Skin of body (tissue), 2 donors: Measurements from ENCODE around the gene RECQL5. TPM values are rescaled to one million over a fixed set of nuclear protein-coding genes. Genes with fewer than 3 reads are reported as not detected.
A peak's percentile ranks its signal among the peaks of the same experiment; 100 is the strongest.

ENCODE experiments used
- DNase-seq: peaks from one replicate; lab custom pipeline; 2025; lab: John Stamatoyannopoulos, UW
- total RNA-seq: library from RNA; depleted of rRNA; stranded (reverse); fragments of >200 nt; gene quantifications from one replicate; pipeline ENCODE4 v1.2.3, GENCODE V29; 2014

RECQL5 gene
- 22.3 TPM for total RNA-seq

DNA sequence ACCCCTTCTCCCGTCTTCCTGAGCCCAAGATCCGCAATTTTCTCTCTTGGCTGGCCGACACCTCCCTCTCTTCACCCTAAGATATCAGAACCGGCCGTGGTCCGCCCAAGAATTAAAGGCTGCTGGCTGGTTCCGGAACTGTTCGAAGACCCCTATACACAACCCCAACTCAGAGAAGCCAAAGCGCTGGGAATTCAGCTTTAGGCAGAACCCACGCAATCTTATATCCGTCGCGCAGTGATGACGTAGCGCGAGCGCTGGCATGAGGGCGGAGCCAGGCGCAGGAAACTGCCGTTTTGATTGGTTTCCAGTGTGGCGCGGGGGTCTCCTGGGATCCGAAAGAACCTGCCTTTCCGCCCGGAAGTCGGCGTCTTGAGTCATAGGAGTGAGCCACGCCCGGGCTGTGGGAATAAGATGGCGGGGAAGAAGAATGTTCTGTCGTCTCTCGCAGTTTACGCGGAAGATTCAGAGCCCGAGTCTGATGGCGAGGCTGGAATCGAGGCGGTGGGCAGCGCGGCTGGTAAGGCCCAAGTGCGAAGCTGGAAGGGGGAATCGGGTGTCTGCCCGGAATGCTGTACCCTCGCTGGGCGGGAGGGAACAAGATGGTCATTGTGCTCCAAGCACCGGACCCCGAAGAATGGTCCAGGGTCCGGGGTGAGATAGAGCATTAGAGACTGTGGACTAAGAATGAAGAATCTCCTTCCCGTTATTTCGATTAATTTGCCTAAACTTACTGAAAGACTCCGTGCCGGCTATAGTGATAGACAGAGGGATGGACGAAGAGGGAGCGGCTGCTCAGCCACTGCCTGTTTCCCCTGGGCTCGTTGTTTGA lies at the start of gene RECQL5, which contains the start of gene SAP30BP:
TSS of gene RECQL5 (minus strand) at position 196 of the 832 bp plus-strand sequence. CDS start 597 bp downstream, outside the sequence.
TSS of gene SAP30BP (plus strand) at position 380 of the 832 bp plus-strand sequence. CDS start at position 415, 35 bp downstream.
- peak; percentile 98 for DNase-seq

DNA sequence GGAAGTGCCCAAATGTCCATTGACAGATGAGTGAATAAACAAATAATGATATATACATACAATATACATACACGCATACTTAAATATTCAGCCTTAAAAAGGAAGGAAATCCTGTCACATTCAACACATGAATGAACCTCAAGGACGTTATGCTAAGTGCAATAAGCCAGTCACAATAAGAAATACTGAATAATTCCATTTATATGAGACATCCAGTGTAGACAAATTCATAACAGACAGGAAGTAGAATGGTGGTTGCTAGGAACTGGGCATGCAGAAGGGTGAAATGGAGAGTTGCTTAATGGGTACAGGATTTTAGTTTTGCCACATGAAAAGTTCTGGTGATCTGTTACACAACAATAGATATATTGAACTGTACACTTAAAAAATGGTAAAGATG lies 45.5 kb upstream of the RECQL5 start:
- no peak for DNase-seq

DNA sequence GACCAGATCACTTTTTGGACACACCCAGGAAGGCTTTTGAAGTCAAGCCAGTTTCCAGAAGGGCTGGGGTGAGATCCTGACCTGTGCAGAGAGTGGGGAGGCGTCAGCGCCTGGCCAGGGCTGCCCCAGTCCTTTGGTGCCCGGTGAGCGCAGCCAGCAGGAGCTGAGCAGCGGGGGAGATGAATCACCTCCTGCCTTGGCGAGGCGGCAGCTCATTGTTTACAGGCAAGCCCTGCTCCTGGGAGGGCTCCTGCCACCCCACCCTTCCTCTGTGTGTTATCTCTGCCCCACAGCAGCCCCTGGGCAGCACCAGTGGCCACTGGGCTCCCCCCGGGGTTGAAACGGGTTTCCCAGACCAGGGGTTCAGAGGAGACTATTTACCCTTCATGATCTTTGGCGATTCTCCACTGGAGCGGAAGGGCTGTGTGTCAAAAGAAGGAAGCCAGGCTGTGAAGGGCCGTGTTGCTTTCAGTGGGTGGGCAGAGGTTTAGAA lies 40.2 kb upstream of the RECQL5 start:
- DNase-seq, result no peak

DNA sequence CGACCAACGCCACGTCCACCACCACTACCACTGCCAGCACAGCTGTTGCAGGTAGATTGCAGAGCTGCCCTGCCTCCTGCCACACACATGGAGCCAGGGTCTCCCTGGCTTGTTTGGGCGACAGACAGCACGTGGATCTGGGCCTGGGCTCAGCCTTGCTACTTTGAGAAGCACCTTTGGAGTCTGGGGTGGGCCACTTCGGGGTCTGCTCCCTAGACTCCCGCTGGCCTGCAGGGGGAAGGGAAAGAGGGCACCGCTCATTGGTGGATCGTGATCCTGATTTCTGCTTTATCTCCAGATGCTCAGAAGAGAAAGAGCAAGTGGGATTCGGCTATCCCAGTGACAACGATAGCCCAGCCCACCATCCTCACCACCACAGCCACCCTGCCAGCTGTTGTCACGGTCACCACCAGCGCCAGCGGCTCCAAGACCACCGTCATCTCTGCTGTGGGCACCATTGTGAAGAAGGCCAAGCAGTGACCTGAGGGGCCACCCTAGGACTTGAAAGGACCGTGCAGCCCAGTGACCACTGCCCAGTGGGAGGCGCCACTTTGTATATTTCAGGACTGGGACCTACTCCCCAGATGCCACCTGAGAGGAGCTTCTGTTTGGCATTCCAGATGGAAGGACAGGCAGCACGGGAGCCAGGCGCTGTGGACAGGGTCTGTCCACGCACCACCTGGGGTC lies 39.2 kb upstream of the RECQL5 start:
- no peak for DNase-seq

DNA sequence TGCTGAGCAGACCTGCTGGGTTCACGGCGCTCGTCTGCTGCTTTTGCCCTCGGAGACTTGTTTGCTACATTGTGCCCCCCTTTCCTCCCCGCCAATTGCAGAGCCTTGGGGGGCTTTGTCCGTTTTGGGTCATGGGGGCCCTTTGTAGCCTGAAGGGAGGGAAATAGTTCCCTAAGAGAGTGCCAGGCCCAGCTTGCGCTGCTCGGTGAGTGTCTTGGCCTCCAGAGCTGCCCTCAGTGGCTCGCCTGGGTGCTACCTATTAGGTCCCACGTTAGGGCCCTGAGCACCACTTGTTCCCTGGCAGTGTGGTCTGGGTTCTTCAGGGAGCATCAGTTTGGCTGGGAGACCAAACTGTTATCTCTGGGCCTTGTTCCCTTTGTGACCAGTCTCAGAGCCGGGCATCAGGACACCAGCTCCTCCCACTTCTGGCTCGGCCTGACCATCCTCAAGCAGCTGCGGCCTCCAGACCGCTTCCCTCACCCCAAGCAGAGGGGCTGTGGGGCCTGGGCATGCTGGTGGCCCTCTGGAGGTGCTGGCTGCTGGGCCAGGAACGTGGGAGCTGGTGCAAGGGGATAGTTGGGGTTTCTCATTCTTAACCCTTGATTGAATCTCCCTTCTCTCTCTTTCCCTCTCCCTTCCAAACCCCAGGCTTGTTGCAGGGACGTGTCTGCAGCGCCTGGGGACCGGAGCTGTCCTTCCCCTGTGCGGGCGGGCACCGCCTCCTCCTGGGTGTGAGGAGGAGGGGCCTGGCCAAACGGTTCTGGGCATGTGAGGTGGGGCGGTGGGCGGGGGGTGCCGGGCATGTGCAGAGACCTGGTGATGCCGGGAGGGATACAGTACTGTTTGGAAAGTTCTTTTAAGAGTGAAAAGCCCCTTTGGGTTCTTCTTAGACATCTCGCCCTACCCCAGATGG lies 38.3 kb upstream of the RECQL5 start:
- DNase-seq, result no peak

GRCh38 chr17:75703591-75703990 lies 36.6 kb upstream of the RECQL5 start:
- DNase-seq, result no peak

GRCh38 chr17:75703191-75703590 lies 36.2 kb upstream of the RECQL5 start:
- no peak for DNase-seq

- DNase-seq, result no peak
Observed at GRCh38 chr17:75701288-75701687, 34.3 kb upstream of the RECQL5 start.

DNA sequence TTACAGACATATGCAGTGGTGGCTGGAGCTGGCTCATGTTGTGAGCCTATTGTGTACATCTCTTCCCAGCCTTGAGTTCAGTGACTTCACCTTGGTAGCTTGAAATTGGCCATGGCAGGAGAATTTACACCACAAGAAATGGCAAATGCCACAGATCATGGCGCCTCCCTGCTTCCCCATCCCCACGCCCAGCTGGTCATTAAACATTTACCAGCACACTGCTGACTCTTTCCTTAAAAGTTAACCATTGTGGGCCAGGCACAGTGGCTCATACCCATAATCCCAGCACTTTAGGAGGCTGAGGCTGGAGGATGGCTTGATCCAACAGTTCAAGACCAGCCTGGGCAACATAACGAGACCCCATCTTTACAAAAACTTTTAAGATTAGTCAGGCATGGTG lies 31.7 kb upstream of the RECQL5 start:
- no peak for DNase-seq

DNA sequence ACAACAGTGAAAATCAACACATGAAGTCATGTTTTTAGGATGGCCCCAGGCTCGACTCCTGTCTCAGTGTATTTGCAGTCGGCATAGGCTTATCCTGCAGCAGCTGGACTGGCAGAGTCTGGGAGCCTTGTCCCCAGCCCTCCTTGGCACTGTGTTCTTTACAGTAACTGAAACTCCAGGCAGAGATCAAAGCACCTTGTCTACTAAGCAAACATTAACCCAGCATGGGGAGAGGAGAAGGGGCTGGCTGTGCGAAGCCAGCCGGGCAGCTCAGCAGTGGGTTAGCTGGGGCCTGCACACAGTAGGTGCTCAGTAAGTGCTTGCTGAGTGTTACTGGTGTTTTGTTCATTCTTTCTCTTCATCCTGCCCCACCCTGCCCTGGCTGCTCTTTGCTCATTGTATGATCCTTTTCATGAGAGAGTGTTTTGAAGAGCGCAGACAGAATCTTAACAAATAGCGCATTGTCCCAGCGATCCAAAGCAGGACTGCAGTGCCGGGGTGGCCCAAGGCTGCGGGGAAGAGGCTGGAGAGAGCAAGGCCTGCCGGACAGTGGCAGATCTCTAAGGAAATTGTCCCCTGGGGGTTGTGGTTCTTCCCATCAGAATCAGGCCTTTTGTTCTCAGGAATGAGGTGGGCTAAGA lies 30.8 kb upstream of the RECQL5 start:
- DNase-seq, result no peak

- DNase-seq, result no peak
Observed at GRCh38 chr17:75695830-75696271, 28.9 kb upstream of the RECQL5 start.

DNA sequence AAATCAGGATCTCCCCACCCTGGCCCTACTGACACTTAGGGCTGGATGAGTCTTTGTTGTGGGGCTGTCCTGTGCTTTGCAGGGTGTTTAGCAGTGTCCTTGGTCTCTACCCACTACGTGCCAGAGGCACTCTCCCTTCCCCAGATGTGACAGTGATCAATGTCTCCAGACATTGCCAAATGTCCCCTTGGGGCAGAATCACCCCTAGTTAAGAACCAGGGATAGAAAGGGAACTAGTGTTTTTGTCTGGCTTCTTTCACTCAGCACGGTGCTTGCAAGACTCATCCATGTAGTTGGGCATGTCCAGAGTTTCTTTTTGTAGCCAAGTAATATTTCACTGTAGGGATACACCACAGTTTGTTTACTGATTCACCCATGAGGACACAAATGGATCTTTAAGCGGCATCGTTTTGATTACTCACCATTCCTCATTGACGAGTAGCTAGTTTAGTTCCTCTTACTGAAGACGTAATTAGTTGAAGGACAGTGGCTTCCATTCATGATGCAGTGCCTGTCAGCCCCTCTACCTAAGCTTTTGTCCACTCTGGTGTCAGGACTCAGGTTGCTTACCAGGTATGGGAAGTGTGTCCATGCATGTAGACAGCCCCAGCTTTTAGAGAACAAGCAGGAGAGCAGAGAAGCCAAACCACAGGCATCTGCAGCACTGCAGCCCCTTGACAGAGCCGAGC lies 28.3 kb upstream of the RECQL5 start:
- DNase-seq, result no peak

DNA sequence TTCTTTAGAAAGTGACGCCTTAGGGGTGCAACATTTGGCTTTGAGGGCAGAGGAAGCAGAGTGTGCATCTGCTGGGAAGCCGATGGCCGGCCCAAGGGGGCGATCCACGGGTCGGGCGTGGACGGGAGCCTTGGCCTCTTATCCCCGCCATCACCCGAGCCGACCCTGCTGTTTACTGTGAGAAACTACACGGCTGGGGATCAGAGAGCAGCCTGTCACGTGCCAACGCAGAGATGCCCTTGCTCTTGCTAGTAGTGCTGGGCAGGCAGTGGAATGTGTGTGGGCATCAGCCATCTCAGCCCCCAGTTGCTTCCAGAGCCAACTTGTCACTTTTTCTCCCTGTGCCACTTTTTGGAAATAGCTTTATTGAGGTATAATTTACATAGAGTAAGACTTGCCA lies 27.6 kb upstream of the RECQL5 start:
- no peak for DNase-seq

- DNase-seq, result no peak
Observed at GRCh38 chr17:75693500-75694481, 26.8 kb upstream of the RECQL5 start.

DNA sequence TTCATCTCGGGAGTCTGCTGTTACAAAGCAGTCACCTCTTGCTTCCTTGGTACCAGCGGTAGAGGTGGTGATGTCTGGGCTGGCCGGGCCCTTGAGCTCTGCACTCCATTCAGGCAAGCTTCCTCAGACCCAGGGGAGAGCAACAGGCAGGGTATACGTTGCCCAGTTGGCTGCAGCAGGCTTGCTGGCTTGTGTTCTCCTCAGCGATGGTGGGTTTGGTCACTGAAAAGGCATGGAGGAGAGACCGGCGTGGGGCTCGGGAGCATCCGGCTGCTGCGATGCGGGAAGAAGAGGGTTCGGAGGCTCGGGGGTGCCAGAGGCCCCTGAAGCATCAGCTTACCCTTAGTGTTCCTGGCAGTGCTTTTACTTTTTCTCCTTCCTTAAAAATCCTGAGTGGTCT lies 26.0 kb upstream of the RECQL5 start:
- no peak for DNase-seq

DNA sequence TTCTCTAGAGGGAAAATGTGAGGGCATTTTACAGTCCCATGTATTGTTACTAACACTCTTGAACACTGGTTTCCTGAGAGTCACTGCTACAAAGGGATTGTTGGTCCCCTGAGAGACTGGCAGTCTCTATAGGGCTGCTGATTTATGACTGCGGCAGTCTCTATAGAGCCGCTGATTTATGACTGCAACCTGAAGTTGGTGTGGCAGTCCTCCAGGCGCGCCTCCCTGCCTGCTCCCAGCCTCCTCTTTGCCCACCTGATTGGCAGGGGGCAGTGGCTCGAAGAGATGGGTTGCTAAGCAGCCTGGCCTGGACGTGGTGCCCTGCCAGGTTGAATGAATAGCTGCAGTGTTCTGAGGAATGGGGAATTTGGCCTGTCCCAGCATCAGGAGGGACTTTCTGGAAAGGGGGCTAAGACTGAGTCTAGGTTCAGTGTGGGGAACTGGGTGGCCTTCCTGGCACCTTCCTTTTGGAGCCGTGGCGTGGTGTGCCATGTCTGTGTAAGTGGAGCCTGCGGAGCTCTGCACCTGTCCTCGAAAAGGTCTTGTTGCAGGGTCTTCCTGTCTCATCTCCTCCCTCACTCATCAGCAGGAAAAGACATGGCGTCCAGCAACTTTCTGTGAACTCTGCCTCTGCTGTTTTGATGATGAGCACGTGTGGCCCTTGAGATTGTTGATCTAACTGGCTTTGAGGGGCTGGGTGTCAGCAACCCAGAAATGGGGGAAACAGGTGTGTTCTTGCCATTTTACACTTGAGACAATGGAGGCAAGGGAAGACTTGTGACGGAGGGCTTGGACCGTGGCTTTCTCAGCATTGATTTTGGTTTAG lies 25.1 kb upstream of the RECQL5 start:
- no peak for DNase-seq

DNA sequence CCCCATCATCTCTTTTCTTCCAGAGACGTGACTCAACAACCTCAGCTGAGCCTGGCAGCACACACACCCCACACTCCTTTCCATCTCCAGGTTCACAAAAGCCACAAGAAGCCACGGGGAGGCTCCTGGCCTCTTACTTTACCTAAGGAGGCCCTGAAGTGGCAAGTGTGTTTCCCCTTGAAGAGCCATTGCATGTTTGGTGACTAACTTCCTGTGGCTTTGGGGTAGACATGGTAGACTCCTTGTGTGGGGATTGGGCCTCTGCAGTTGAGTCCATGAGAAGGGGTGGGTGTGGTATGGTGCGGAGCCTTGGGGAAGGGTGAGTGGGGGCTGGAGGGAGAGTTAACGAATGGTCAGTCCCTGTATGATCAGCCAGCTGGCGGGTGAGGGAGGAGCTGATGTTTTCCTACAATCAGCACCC lies 24.4 kb upstream of the RECQL5 start:
- DNase-seq, result no peak

- no peak for DNase-seq
Observed at GRCh38 chr17:75689441-75689873, 22.5 kb upstream of the RECQL5 start.
